CD4-positive, alpha-beta T cell treated with Interleukin-15 for 1 hour (primary cell): ENCODE measurements around the gene FXYD3.
"Not testable (repeated sequence)": the region's sequence is repeated elsewhere in the genome, so short reads cannot be mapped to it uniquely, and the experiment has no call there.

ENCODE experiments used
- DNase-seq: peaks from one replicate; pipeline ENCODE4 v3.0.0-alpha.2; 2020

The FXYD3 gene

GRCh38 chr19:35087393-35087792 is 28.2 kb upstream of the FXYD3 start:
- no peak for DNase-seq

- no peak for DNase-seq
Observed at GRCh38 chr19:35088131-35088913, 27.3 kb upstream of the FXYD3 start.

GRCh38 chr19:35089554-35089953 is 26.1 kb upstream of the FXYD3 start:
- no peak for DNase-seq

GRCh38 chr19:35090160-35090505 is 25.5 kb upstream of the FXYD3 start:
- DNase-seq: no peak

- DNase-seq: peak; percentile 36
Observed at GRCh38 chr19:35090506-35091214, 25.0 kb upstream of the FXYD3 start.

GRCh38 chr19:35093430-35093829 is 22.2 kb upstream of the FXYD3 start:
- DNase-seq: no peak

GRCh38 chr19:35093941-35094647 is 21.5 kb upstream of the FXYD3 start:
- no peak for DNase-seq

- no peak for DNase-seq
Observed at GRCh38 chr19:35094656-35095055, 21.0 kb upstream of the FXYD3 start.

- no peak for DNase-seq
Observed at GRCh38 chr19:35095667-35096368, 19.8 kb upstream of the FXYD3 start.

- no peak for DNase-seq
Observed at GRCh38 chr19:35098413-35099049, 17.1 kb upstream of the FXYD3 start.

- no peak for DNase-seq
Observed at GRCh38 chr19:35099155-35099896, 16.3 kb upstream of the FXYD3 start.

- DNase-seq: no peak
Observed at GRCh38 chr19:35099897-35100275, 15.7 kb upstream of the FXYD3 start.

GRCh38 chr19:35100588-35101533 is 14.8 kb upstream of the FXYD3 start:
- no peak for DNase-seq

- DNase-seq: not testable (repeated sequence)
Observed at GRCh38 chr19:35101949-35102348, 13.7 kb upstream of the FXYD3 start.

- DNase-seq: not testable (repeated sequence)
Observed at GRCh38 chr19:35103614-35104013, 12.0 kb upstream of the FXYD3 start.

- no peak for DNase-seq
Observed at GRCh38 chr19:35104361-35104760, 11.3 kb upstream of the FXYD3 start.

GRCh38 chr19:35105047-35105410 is 10.6 kb upstream of the FXYD3 start:
- DNase-seq: no peak

- DNase-seq: no peak
Observed at GRCh38 chr19:35105411-35106290, 10.0 kb upstream of the FXYD3 start.

GRCh38 chr19:35106291-35106583 is 9.4 kb upstream of the FXYD3 start:
- DNase-seq: no peak

- no peak for DNase-seq
Observed at GRCh38 chr19:35106898-35107541, 8.6 kb upstream of the FXYD3 start.
